GM12801 (cell line): ENCODE results near the gene ALG1.

ENCODE experiments used
- TF ChIP-seq, protein P1 (sequence below): IDR thresholded peaks from one replicate; pipeline ENCODE4 v1.5.1; 2011; ENCODE audit warnings: control low read depth; ENCODE audit not compliant: insufficient read length; ENCODE audit errors: extremely low read depth

ALG1 gene

DNA sequence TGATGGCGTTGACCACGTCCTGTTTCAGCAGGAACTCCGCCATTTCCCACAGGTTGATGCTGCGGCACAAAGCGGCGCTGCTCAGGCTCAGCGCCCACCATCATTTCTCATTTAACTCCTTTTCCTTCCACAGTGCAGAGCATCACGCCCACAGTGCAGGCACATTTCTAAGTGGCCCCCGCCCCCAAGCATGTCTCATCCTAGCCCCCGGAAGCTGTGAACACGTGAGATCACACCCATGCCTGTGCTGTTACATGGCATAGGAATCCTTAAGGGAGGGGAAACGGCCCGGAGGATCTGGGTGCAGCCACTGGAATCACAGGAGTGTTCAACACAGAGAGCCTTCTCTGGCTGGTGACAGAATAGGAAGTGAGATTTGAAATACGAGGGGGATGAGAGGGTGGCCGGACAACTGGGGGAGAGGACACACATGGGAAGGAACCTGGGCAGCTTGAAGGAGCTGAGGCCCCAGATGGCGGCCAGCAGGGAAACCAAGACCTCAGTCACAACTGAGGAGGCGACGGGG lies 42.6 kb upstream of the ALG1 start:
- TF ChIP-seq, protein P1, sequence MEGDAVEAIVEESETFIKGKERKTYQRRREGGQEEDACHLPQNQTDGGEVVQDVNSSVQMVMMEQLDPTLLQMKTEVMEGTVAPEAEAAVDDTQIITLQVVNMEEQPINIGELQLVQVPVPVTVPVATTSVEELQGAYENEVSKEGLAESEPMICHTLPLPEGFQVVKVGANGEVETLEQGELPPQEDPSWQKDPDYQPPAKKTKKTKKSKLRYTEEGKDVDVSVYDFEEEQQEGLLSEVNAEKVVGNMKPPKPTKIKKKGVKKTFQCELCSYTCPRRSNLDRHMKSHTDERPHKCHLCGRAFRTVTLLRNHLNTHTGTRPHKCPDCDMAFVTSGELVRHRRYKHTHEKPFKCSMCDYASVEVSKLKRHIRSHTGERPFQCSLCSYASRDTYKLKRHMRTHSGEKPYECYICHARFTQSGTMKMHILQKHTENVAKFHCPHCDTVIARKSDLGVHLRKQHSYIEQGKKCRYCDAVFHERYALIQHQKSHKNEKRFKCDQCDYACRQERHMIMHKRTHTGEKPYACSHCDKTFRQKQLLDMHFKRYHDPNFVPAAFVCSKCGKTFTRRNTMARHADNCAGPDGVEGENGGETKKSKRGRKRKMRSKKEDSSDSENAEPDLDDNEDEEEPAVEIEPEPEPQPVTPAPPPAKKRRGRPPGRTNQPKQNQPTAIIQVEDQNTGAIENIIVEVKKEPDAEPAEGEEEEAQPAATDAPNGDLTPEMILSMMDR: no peak

DNA sequence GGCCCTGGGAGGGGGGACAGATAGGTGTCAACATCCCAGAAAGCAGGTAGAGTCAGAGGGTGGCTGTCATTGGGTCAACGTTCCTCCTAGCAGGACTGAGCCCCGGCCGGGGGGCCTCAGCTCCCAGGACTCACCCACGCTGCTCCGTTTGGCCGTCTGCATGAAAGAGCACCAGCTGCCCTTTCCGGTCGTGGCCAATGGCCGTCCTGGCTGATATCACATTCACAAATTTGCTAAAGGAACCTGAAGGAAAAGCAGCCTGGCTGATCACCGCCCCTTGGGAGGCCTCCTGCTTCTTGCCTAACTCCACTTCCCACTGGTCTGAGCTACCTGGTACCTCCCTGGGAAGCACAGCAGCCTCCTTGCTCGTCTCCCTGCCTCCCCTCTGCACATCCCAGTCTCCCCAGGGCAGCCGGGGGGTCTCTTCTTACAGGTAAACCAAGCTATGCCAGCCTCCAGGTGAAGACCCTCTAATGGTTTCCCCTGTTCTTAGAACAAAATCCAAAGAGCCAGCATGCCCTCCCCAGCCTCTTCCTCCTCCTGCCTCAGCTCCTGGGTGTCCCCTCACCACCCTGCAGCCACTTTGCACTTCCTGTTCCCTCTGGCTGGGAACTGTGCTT lies 41.3 kb upstream of the ALG1 start:
- TF ChIP-seq, protein P1: no peak

DNA sequence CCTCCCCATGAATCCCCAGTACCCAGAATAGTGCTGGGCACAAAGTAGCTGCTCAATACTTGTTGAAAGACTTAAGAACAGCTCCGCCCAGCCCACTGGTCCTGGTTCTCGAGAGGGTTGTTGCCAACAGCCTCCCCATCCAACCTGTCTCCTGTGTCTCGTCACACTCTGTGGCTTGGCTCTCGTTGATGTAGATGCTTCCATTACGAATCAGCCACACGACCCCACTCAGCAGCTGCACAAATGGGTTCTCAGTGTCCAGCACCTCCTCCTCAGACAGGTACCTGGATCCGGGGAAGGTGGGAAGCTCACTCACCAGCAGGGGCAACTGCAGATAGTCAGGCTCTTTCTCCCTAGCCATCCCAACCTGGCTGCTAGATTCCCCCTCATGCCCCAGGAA lies 40.0 kb upstream of the ALG1 start:
- TF ChIP-seq, protein P1: no peak

DNA sequence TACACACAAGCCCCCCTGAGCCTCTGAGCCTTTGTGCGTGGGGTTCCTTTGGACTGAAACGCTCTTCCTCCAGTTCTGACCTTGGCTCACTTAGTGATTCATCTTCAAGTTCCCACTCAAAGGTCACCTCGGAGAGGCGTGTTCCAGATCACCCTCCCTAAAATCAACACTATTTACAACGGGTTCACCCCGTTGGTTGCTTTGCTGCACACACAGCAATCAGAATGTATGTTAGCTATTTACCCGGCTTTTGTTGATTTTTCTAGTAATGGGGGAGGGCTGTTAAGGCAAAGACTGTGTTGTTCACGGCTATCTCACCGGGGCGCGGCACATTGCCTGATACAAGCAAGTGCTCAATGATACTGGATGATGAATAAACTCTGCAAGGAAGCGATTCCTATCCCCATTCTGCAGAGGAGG lies 38.9 kb upstream of the ALG1 start:
- TF ChIP-seq, protein P1: no peak

DNA sequence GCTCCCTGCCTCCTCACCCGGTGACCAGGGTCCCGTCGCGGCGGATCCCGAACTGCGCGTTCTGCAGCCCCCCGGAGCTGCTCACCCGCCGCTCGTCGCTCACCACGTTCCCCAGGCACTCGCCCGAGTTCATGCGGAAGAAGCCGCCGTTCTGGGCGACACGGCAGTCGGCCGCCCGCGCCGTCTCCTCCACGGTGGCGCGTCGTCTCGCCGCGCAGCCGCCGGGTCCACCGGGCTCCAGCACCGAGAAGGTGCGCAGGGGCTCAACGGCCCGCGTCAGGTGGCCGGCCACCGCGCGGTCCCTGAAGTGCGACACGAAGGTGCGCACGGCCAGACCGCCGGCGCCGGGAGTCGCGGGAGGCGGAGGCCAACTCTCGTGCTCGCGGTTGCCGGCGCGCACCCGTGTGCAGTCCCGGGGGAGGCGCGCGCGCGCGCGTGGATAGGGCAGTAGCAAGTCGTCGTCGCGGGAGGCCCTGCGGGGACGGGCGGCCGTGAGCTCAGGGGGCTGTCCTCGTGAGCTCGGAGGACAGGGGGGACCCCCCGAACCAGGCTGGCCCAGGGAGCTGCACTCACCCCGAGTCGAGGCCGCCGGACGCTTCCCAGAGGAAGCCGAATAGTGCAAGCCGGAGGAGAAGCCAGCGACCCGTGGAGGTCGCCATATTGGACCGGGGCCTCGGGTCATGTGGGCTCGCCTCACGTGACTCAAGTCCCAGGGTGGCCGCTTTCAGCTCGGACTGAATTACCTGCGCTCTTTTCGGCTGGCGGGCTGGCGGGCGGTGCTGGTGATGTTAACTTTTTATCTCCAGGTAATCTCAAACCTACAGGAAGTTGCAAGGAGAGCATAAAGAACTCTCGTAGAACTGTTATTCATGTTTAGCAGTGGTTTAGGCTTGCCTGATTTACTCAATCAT lies 38.1 kb upstream of the ALG1 start, which contains the start of gene NAGPA:
NAGPA (minus strand) TSS at position 680 of the 911 bp plus-strand sequence; CDS start at position 659, 21 bp downstream.
- TF ChIP-seq, protein P1: no peak

DNA sequence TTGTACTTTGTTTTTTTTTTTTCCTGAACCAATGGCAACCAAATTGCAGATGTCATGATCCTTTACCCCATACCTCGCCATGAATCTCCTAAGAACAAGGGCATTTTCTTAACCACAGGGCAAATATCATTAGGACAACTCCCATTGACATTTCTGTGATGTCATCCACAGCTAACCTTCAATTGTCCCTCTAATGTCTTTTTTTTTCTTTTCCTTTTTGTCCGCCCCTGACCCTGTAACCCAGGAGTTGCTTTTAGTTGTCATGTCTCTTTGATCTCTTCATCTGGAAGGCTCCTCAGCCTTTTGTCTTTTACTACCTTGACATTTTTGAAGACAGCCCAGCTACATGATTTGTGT lies 37.5 kb upstream of the ALG1 start:
- TF ChIP-seq, protein P1: no peak

DNA sequence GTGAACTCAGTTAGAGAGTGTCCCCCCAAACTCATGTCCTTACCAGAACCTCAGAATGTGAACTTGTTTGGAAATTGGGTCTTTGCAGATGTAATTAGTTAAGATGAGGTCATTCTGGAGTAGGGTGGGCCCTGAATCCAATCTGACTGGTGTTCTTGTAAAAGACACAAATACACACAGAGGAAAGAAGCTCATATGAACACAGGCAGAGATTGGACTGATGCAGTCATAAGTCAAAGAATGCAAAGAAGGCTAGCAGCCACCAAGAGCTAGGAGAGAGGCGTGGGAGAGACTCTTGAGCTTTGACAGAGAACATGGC lies 35.8 kb upstream of the ALG1 start:
- TF ChIP-seq, protein P1: no peak
